ENCODE data around the gene RBX1. TPM values are rescaled to one million over a fixed set of nuclear protein-coding genes. Genes with fewer than 3 reads are reported as not detected.
A peak's percentile ranks its signal among the peaks of the same experiment; 100 is the strongest.
"Not testable (repeated sequence)": the region's sequence is repeated elsewhere in the genome, so short reads cannot be mapped to it uniquely, and the experiment has no call there.

Gene RBX1
- polyA plus RNA-seq (ENCODE audit: insufficient read length in 12 of 12): 100 to 1,000 TPM in 1 of 12 donors, 10 to 100 TPM in 10, not detected in 1; 42.2 to 103 (median 67.6) TPM
- long read RNA-seq, donor 1, transcript RBX1-201 (5 exons, 1,188 nt): major isoform, 107 of 125 reads
- long read RNA-seq, donor 1, transcript RBX1-202 (2 exons, 1,871 nt): minor isoform, 12 of 125 reads
- long read RNA-seq, donor 1, partial matches to known transcripts: 6 of 125 reads
- long read RNA-seq, donor 1, other reads (novel, unspliced or antisense): 0 of 125 reads
- long read RNA-seq, donor 2, transcript RBX1-201 (5 exons, 1,188 nt): major isoform, 146 of 189 reads
- long read RNA-seq, donor 2, transcript RBX1-202 (2 exons, 1,871 nt): minor isoform, 11 of 189 reads
- long read RNA-seq, donor 2, partial matches to known transcripts: 30 of 189 reads
- long read RNA-seq, donor 2, other reads (novel, unspliced or antisense): 0 of 189 reads
- long read RNA-seq, donor 3, transcript RBX1-201 (5 exons, 1,188 nt): major isoform, 51 of 63 reads
- long read RNA-seq, donor 3, transcript RBX1-202 (2 exons, 1,871 nt): minor isoform, 7 of 63 reads
- long read RNA-seq, donor 3, partial matches to known transcripts: 5 of 63 reads
- long read RNA-seq, donor 3, other reads (novel, unspliced or antisense): 0 of 63 reads
- long read RNA-seq, donor 4, transcript RBX1-201 (5 exons, 1,188 nt): major isoform, 32 of 32 reads
- long read RNA-seq, donor 4, partial matches to known transcripts: 0 of 32 reads
- long read RNA-seq, donor 4, other reads (novel, unspliced or antisense): 0 of 32 reads
- long read RNA-seq, donor 5, transcript RBX1-203 (3 exons, 574 nt): minor isoform, 5 of 178 reads
- long read RNA-seq, donor 5, transcript RBX1-201 (5 exons, 1,188 nt): major isoform, 152 of 178 reads
- long read RNA-seq, donor 5, partial matches to known transcripts: 17 of 178 reads
- long read RNA-seq, donor 5, other reads (novel, unspliced or antisense): 0 of 178 reads
- long read RNA-seq, donor 6, transcript RBX1-201 (5 exons, 1,188 nt): major isoform, 73 of 83 reads
- long read RNA-seq, donor 6, transcript RBX1-202 (2 exons, 1,871 nt): minor isoform, 5 of 83 reads
- long read RNA-seq, donor 6, partial matches to known transcripts: 5 of 83 reads
- long read RNA-seq, donor 6, other reads (novel, unspliced or antisense): 0 of 83 reads
- long read RNA-seq, donor 7, transcript RBX1-201 (5 exons, 1,188 nt): major isoform, 74 of 75 reads
- long read RNA-seq, donor 7, partial matches to known transcripts: 0 of 75 reads
- long read RNA-seq, donor 7, other reads (novel, unspliced or antisense): 0 of 75 reads
- long read RNA-seq, donor 8, transcript RBX1-201 (5 exons, 1,188 nt): major isoform, 110 of 122 reads
- long read RNA-seq, donor 8, transcript RBX1-202 (2 exons, 1,871 nt): minor isoform, 12 of 122 reads
- long read RNA-seq, donor 8, partial matches to known transcripts: 0 of 122 reads
- long read RNA-seq, donor 8, other reads (novel, unspliced or antisense): 0 of 122 reads
- long read RNA-seq, donor 9, transcript RBX1-202 (2 exons, 1,871 nt): minor isoform, 6 of 75 reads
- long read RNA-seq, donor 9, transcript RBX1-201 (5 exons, 1,188 nt): major isoform, 69 of 75 reads
- long read RNA-seq, donor 9, partial matches to known transcripts: 0 of 75 reads
- long read RNA-seq, donor 9, other reads (novel, unspliced or antisense): 0 of 75 reads
- long read RNA-seq, donor 10, transcript RBX1-202 (2 exons, 1,871 nt): minor isoform, 9 of 77 reads
- long read RNA-seq, donor 10, transcript RBX1-201 (5 exons, 1,188 nt): major isoform, 68 of 77 reads
- long read RNA-seq, donor 10, partial matches to known transcripts: 0 of 77 reads
- long read RNA-seq, donor 10, other reads (novel, unspliced or antisense): 0 of 77 reads
- long read RNA-seq, donor 11, transcript RBX1-201 (5 exons, 1,188 nt): major isoform, 158 of 165 reads
- long read RNA-seq, donor 11, partial matches to known transcripts: 0 of 165 reads
- long read RNA-seq, donor 11, other reads (novel, unspliced or antisense): 5 of 165 reads

GRCh38 chr22:40950962-40951794 lies at the start of gene RBX1:
Gene RBX1, plus strand, starts transcription at chr22:40951378. Its CDS starts 21 bp downstream, at chr22:40951399.
- DNase-seq: peak; percentile 99

DNA sequence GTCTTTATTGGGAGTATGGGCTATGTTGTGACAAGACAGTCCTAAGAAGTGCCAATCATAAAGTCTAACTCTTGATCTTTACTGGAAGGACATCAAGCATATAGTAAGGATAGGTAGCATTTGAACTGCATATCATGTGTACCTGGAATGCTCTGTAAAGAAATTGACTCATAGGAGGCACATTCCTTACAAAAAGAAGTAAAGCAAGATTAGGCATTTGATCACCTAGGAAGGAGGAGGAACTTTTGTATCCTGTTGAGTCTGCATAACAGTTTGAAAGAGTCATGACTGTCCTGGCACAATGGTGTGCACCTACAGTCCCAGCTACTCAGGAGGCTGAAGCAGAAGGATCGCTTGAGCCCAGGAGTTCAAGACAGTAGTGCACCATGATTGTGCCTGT lies 47.1 kb upstream of the RBX1 start:
- no peak for DNase-seq

GRCh38 chr22:40908895-40909294 lies 42.3 kb upstream of the RBX1 start:
- DNase-seq: no peak

DNA sequence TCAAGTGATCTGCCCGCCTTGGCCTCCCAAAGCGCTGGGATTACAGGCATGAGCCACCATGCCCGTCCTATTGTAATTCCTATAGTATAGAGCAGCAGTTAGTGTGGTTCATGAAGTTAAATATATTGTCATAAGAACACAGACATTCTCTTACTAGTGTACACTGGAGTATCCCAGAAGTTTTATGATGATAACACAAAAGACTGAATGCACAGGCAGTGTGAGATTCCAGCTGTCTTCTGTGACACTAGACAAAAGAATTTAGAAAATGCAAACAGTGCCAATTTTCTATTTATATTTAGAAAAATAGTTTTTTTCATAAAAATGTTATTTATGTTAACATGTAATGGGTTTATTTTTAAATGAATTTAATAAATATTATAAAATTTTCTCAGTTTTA lies 39.4 kb upstream of the RBX1 start:
- DNase-seq: no peak

- DNase-seq: not testable (repeated sequence)
Observed at GRCh38 chr22:40912987-40913386, 38.2 kb upstream of the RBX1 start.

DNA sequence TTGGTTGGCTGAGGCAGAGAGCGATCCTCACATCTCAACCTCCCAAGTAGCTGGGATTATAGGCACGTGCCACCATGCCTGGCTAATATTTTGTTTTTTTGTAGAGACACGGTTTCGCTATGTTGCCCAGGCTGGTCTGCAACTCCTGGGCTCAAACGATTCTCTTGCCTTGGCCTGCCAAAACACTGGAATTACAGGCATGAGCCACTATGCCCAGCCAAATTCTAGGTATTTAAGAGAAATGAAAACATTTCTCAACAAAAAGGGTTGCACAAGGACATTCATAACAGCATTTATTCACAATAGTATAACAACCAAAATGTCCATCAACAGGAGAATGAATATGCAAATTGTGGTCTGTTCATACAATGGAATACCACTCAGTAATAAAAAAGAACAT lies 31.7 kb upstream of the RBX1 start:
- DNase-seq: no peak

- DNase-seq: no peak
Observed at GRCh38 chr22:40920526-40920925, 30.7 kb upstream of the RBX1 start.

DNA sequence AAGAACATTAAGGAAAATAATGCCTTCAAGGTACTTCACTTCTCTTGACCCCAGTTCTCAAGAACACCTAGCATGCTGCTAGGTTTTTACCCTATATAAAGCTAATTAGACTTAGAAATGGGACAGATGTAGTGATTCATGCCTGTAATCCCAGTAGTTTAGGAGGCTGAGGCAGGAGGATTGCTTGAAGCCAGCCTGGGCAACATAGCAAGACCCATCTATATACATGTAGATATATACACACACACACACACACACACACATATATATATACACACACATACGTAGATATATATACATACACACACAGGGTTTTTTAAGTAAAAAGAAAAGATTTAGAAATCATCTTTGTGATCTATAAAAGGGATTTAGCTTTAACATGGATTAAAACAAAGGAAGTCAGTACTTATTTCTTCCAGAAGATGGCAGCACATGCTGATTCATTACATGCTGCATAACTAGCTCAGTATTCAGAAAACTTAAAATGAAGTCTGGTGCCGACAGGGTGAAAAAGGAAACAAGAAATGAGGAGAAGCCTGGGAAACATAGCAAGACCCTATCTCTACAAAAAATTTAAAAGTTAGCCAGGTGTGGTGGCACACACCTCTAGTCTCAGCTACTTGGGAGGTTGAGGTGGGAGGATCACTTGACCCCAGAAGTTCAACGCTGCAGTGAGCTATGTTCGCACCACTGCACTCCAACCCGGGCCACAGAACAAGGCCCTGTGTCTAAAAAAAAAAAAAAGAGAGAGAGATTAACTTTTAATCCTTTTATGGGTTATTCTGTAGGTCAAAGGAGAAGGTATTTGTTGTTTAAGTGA lies 28.5 kb upstream of the RBX1 start:
- peak; percentile 67 for DNase-seq

GRCh38 chr22:40928657-40929056 lies 22.5 kb upstream of the RBX1 start:
- DNase-seq: no peak

DNA sequence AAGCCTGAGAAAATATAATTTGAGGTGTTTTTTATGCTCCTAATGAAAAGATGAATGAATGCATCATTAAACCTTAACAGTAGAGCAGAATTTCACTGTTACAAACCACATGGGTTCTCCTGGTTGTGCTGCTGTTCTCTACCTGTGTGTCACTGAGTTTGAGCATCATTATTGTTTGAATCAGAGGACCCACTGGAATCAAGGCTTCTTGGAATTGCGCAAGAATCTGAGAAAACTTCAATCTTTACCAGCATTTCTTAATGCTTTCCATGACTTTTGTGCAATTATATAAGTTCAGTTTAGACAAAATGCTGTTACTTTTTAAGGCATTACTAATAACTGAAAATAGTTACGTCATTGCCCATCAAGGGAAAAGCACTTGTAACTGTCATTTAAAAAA lies 18.8 kb upstream of the RBX1 start:
- no peak for DNase-seq

GRCh38 chr22:40939202-40939601 lies 12.0 kb upstream of the RBX1 start:
- no peak for DNase-seq

- DNase-seq: no peak
Observed at GRCh38 chr22:40951795-40952605, 822 bp downstream of the RBX1 start.

GRCh38 chr22:40953471-40953870 lies 2.3 kb downstream of the RBX1 start:
- no peak for DNase-seq

- no peak for DNase-seq
Observed at GRCh38 chr22:40954113-40954512, 2.9 kb downstream of the RBX1 start.

GRCh38 chr22:40955571-40955970 lies 4.4 kb downstream of the RBX1 start:
- no peak for DNase-seq

- no peak for DNase-seq
Observed at GRCh38 chr22:40957601-40958000, 6.4 kb downstream of the RBX1 start.

DNA sequence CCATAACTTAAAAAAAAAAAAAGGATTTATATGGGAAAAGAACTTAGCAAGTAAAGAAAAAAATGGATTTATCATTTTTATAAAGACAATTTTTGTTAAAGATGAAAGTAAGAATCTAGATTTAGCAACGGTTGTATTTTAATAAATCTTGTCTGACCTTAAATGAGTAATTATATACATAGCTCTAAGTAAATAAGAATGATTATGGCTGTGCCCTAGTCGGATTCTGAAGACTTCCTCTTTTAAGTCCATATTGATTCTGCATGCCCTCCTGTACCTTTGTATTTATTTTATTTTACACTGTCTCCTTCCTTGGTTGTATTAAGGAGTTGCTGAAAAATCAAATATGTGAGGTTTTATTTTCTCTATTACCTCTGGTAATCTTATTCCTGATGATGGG lies 7.1 kb downstream of the RBX1 start:
- DNase-seq: no peak

GRCh38 chr22:40960145-40960544 lies 9.0 kb downstream of the RBX1 start:
- DNase-seq: no peak

Measured in muscle of arm (tissue), 14 donors.